T-cell (primary cell): ENCODE results near the gene TBL1XR1. TPM values are rescaled to one million over a fixed set of nuclear protein-coding genes. Genes with fewer than 3 reads are reported as not detected.
A peak's percentile ranks its signal among the peaks of the same experiment; 100 is the strongest.

Experiments
- ATAC-seq, 4 experiments: fragments of 200-7000 bp in 3 of 4; fragments of 150-1000 bp in 1 of 4; cut with Tn5 transposase; replicated peaks in 1 of 4; 1 replicate in 3 of 4; 2 replicates in 1 of 4; pipeline ENCODE4 v1.10.0; 2021; ENCODE audit warnings: moderate library complexity in 3 of 4, mild to moderate bottlenecking in 2 of 4, moderate number of reproducible peaks in 1 of 4
- CTCF ChIA-PET, 2 donors: fragments of 300-600 bp; sonication (Branson Sonifier 250); formaldehyde crosslinking; loops; one replicate each; lab custom pipeline; 2022; ENCODE audit warnings: antibody characterized with exemption in 2 of 2; lab: Charles Lee
- POLR2A ChIA-PET, 2 donors: fragments of 300-600 bp; sonication (Branson Sonifier 250); formaldehyde crosslinking; loops; one replicate each; lab custom pipeline; 2022; ENCODE audit warnings: antibody characterized with exemption in 2 of 2; lab: Charles Lee
- DNase-seq, 35 experiments: peaks; one replicate each; pipeline versions ENCODE4 v3.0.0 to v3.0.0-alpha.2; 2013 to 2023
- H3K27ac ChIP-seq: one replicate; pipeline ENCODE4 v1.5.1; 2013; ENCODE audit warnings: low read length
- H3K27me3 ChIP-seq, 2 experiments: replicated peaks in 1 of 2; 1 replicate in 1 of 2; 2 replicates in 1 of 2; pipeline versions ENCODE4 v1.6.1 to v1.7.0; 2013; ENCODE audit warnings: low read length in 1 of 2, mixed read lengths in 1 of 2; ENCODE audit not compliant: control insufficient read depth in 2 of 2, insufficient read depth in 2 of 2; ENCODE audit errors: extremely low read depth in 1 of 2
- H3K36me3 ChIP-seq, 2 donors: 1 replicate in 1 of 2; 2 replicates in 1 of 2; pipeline versions ENCODE4 v1.6.1 to v1.7.0; 2013; ENCODE audit warnings: low read length in 1 of 2; ENCODE audit not compliant: control insufficient read depth in 2 of 2, insufficient read depth in 1 of 2; ENCODE audit errors: extremely low read depth in 1 of 2
- H3K4me1 ChIP-seq, 2 experiments: 1 replicate in 1 of 2; 2 replicates in 1 of 2; pipeline versions ENCODE4 v1.6.1 to v1.7.0; 2013; ENCODE audit warnings: low read length in 2 of 2, mixed read lengths in 1 of 2; ENCODE audit not compliant: insufficient read depth in 2 of 2, control insufficient read depth in 1 of 2; ENCODE audit errors: extremely low read depth in 1 of 2
- H3K4me3 ChIP-seq, 2 donors: 1 replicate in 1 of 2; 2 replicates in 1 of 2; pipeline versions ENCODE4 v1.5.1 to v1.7.0; 2013; ENCODE audit warnings: mild to moderate bottlenecking in 2 of 2, low read length in 1 of 2, moderate library complexity in 1 of 2; ENCODE audit not compliant: control insufficient read depth in 1 of 2; ENCODE audit errors: extremely low read depth in 1 of 2
- H3K9me3 ChIP-seq: 2 replicates; pipeline ENCODE4 v1.7.0; 2013
- H3K27ac Mint-ChIP-seq, 2 donors: one replicate each; pipeline ENCODE4 v1.8.0; 2020 to 2021; ENCODE audit warnings: mild to moderate bottlenecking in 2 of 2, mixed read lengths in 2 of 2
- H3K27me3 Mint-ChIP-seq, 2 donors: one replicate each; pipeline ENCODE4 v1.8.0; 2021 to 2022; ENCODE audit warnings: mixed read lengths in 2 of 2
- H3K36me3 Mint-ChIP-seq: one replicate; pipeline ENCODE4 v1.8.0; 2021; ENCODE audit warnings: mixed read lengths
- H3K4me1 Mint-ChIP-seq, 3 donors: one replicate each; pipeline ENCODE4 v1.8.0; 2020 to 2022; ENCODE audit warnings: mixed read lengths in 3 of 3, mild to moderate bottlenecking in 1 of 3
- H3K4me3 Mint-ChIP-seq, 3 donors: one replicate each; pipeline ENCODE4 v1.8.0; 2020 to 2022; ENCODE audit warnings: mild to moderate bottlenecking in 3 of 3, mixed read lengths in 3 of 3, moderate library complexity in 3 of 3
- H3K9me3 Mint-ChIP-seq, 3 donors: one replicate each; pipeline ENCODE4 v1.8.0; 2020 to 2022; ENCODE audit warnings: mixed read lengths in 3 of 3
- WGBS: methylation state at CpG from one replicate; pipeline ENCODE4 v1.1.5; 2013; ENCODE audit warnings: missing lambda C conversion rate; ENCODE audit not compliant: insufficient coverage; 5-methylcytosine and 5-hydroxymethylcytosine counted together
- total RNA-seq, 35 experiments: library from RNA in 6 of 35; stranded (reverse) in 6 of 35; fragments of 120-200 nt in 1 of 35; gene quantifications; one replicate each; pipeline versions ENCODE4 v1.2.1 to v1.2.4 and lab custom pipeline; 2013 to 2026

The TBL1XR1 gene
- total RNA-seq, 5 donors from 2014 or later (not counting 1 experiment from before 2014, with no cell fraction given) = 120 to 156 (median 140) TPM

DNA sequence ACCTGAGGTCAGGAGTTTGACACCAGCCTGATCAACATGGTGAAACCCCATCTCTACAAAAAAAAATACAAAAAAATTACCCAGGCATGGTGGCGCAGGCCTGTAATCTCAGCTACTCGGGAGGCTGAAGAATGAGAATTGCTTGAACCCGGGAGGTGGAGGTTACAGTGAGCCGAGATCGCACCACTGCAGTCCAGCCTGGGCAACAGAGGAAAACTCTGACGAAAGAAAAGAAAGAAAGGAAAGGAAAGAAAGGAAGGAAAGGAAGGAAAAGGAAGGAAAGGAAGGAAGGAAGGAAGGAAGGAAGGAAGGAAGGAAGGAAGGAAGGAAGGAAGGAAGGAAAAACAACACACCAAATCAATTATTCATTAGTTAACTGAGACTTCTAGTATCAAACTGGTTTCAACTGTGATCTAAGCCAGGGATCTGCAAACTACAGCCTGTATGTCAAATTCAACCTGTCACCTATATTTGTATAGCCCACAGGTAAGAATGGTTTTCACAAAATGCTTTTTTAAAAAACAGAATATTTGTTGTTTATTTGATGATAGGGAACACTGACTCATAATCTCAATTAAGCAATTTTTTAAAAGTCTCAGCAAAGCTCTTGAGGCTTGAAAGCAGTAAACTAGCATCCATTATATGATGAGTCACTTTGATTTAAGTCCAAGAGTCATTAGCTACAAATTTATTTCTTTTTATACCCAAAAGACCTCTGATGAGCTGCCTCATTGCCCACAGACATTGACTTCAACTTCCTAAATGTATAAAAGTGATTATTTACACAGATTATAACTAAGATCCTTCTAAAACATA is 127.6 kb downstream of the TBL1XR1 start:
- peaks cover 0 to 7% of the 10 kb centered on the region in 2 donors for H3K36me3 ChIP-seq
- H3K9me3 ChIP-seq = no peaks in the 10 kb centered on the region
- ChIA-PET CTCF (no interaction called here), POLR2A (interaction anchor here in 1 of 2 donors (0.5 kb wide), 1 partner anchor 10 kb away, joined by 3 read pairs; no protein-coding TSS in a partner anchor)
- H3K27me3 Mint-ChIP-seq = no peaks in the 10 kb centered on the region
- H3K4me1 Mint-ChIP-seq = peaks cover 68 to 74% (median 72%) of the 10 kb centered on the region in 3 donors
- peaks cover 29% of the 10 kb centered on the region for H3K36me3 Mint-ChIP-seq
- H3K9me3 Mint-ChIP-seq = no peaks in the 10 kb centered on the region
- no peak overlapping the region for H3K27ac ChIP-seq
- H3K27me3 ChIP-seq = no peaks in the 10 kb centered on the region
- DNase-seq (no peak), ATAC-seq (no peak)
- H3K27ac Mint-ChIP-seq = peak overlapping the region in 1 of 2 donors; percentile 13
- peaks cover 3 to 5% of the 10 kb centered on the region in 2 experiments for H3K4me1 ChIP-seq
- 100% methylated on average over 1 of the region's 6 CpGs for WGBS
- no peak overlapping the region for H3K4me3 ChIP-seq
- H3K4me3 Mint-ChIP-seq = no peak overlapping the region

DNA sequence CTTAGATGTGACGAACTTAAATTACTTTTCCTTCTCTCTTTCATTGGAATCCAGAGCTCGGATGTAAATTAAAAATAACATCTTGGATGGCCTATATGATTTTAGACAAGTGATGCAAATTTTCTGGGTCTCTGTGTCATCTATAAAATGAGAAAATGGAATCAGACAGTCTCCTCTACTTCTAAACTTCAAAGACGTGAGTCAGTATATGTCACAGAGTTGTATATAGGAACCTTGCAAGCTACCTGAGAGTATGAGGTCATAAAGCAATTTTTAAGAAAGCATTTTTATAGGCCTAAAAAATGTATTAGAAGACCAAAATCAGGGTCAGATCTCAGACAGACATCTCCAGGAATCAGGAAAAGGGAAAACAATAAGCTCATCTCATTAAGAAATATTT is 128.3 kb downstream of the TBL1XR1 start:
- H3K27me3 ChIP-seq = no peaks in the 10 kb centered on the region
- peaks cover 0 to 8% of the 10 kb centered on the region in 2 donors for H3K36me3 ChIP-seq
- ATAC-seq (no peak), DNase-seq (no peak)
- no peaks in the 10 kb centered on the region for H3K9me3 ChIP-seq
- Mint-ChIP-seq H3K9me3 (no peaks in the 10 kb centered on the region), H3K27ac (peak overlapping the region in 1 of 2 donors; percentile 13), H3K27me3 (no peaks in the 10 kb centered on the region), H3K4me1 (peaks cover 67 to 73% (median 69%) of the 10 kb centered on the region in 3 donors), H3K4me3 (no peak overlapping the region), H3K36me3 (peaks cover 28% of the 10 kb centered on the region)
- CTCF ChIA-PET = interaction anchor here in 1 of 2 donors (0.5 kb wide), 1 partner anchor 121 kb away, joined by 3 read pairs; no protein-coding TSS in a partner anchor
- H3K4me1 ChIP-seq = peaks cover 3 to 5% of the 10 kb centered on the region in 2 experiments
- WGBS = no CpG with 5 or more reads among the region's 3 CpGs
- POLR2A ChIA-PET = interaction anchor here (0.5 to 0.6 kb wide), 2 partner anchors 10 to 15 kb away, joined by 3 read pairs; no protein-coding TSS in a partner anchor
- H3K4me3 ChIP-seq = no peak overlapping the region
- no peak overlapping the region for H3K27ac ChIP-seq

DNA sequence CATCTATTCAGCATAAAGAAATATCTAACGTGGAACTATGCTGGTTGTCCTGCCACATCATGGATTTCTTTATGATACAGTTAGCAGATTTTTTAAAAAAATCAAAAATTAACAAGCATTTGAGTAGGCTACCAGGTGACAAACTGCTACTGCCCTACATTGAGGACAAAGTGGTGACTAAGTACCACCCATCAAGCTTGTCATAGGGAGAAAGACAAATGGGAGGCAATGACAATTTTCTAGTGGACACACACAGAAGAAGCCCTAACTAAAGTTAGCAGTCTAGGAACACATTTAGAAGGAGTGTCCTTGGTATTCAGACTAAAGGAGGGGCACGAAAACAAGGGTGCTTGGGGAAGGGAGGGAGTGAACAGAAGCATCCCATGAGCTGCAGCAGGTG is 131.2 kb downstream of the TBL1XR1 start:
- Histone ChIP-seq H3K36me3 (peaks cover 0 to 4% of the 10 kb centered on the region in 2 donors), H3K27ac (no peak overlapping the region), H3K27me3 (no peaks in the 10 kb centered on the region), H3K9me3 (no peaks in the 10 kb centered on the region), H3K4me1 (peaks cover 5 to 6% of the 10 kb centered on the region in 2 experiments), H3K4me3 (no peak overlapping the region)
- no peaks in the 10 kb centered on the region for H3K9me3 Mint-ChIP-seq
- no peaks in the 10 kb centered on the region for H3K27me3 Mint-ChIP-seq
- peaks cover 68 to 84% (median 78%) of the 10 kb centered on the region in 3 donors for H3K4me1 Mint-ChIP-seq
- POLR2A ChIA-PET = no interaction called here
- peaks cover 26% of the 10 kb centered on the region for H3K36me3 Mint-ChIP-seq
- CTCF ChIA-PET = no interaction called here
- no peak overlapping the region for H3K4me3 Mint-ChIP-seq
- H3K27ac Mint-ChIP-seq = peak overlapping the region; percentile 8 to 77
- ATAC-seq (no peak), DNase-seq (no peak)
- no CpG with 5 or more reads among the region's 2 CpGs for WGBS

DNA sequence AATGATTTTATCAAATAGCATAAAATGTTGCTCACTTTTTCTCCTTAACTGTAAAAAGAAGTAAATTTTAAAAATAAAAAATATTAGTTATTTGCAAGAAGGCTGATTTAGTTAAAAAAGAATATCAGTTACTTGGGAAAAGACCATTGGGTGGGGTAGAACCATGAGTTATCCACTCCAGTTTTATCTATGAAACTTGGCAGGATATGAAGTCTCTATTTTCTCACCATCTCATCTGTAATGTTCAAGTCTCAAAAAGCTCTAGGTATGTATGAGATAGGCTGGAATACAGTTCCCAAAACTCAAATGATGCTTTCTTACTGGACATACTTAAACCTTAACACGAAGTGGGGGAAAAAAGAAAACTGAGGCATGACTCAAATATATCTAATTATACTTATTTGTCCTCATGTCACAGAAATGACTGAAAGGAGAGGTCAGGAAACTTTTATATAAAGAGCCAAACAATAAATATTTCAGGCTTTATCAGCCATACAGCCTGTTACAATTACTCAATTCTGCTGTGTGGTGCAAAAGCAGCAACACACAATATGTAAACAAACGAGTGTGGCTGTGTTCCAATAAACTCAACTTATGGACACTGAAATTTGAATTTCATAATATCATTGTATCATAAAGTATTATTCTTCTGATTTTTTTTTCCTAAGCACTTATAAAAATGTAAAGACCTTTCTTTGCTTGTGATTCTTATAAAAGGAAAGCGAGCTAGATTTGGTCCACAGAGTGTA is 131.8 kb downstream of the TBL1XR1 start:
- H3K36me3 ChIP-seq = peaks cover 0 to 4% of the 10 kb centered on the region in 2 donors
- whole genome bisulfite sequencing = no CpG with 5 or more reads among the region's 3 CpGs
- no peaks in the 10 kb centered on the region for H3K27me3 ChIP-seq
- peaks cover 64 to 84% (median 76%) of the 10 kb centered on the region in 3 donors for H3K4me1 Mint-ChIP-seq
- ChIA-PET POLR2A (no interaction called here), CTCF (interaction anchor here in 1 of 2 donors (0.6 kb wide), 1 partner anchor 1044 kb away, joined by 3 read pairs; no protein-coding TSS in a partner anchor)
- H3K36me3 Mint-ChIP-seq = peaks cover 26% of the 10 kb centered on the region
- no peaks in the 10 kb centered on the region for H3K27me3 Mint-ChIP-seq
- ATAC-seq (no peak), DNase-seq (no peak)
- peak overlapping the region in 1 of 2 donors; percentile 20 for H3K27ac Mint-ChIP-seq
- peaks cover 5 to 7% of the 10 kb centered on the region in 2 experiments for H3K4me1 ChIP-seq
- no peaks in the 10 kb centered on the region for H3K9me3 ChIP-seq
- H3K9me3 Mint-ChIP-seq = no peaks in the 10 kb centered on the region
- no peak overlapping the region for H3K4me3 ChIP-seq
- no peak overlapping the region for H3K4me3 Mint-ChIP-seq
- H3K27ac ChIP-seq = no peak overlapping the region

DNA sequence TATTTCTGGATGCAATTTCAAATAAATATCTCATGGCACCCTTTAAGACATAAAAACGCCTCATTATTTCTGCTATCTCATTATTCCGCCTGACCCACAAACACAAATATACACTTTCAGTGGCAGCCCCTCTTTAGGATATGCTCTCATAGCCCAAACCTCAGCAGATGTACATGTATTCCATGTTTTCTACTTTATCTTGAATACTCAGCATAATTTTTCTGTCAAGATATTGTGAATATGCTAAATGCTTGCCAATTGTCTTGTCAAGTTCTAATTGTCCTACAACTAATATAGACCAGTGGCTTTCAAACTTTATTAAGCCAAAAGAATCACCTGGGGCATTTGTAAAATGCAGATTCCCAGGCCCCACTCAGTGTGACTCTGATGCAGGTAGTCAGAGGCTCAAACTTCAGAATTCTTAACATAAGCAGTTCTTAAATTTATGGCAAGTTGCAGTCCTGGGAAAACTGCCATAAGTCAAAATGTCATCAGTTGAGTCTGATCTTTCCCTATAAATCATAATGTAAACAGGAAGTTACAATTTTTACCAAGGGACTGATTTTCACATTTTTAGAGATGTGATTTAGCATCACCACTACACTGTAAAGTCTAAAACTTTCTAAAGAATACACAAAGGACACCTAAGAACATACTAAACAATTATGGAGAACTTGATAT is 135.1 kb downstream of the TBL1XR1 start:
- ATAC-seq (no peak), DNase-seq (no peak)
- H3K4me3 ChIP-seq = no peak overlapping the region
- Mint-ChIP-seq H3K27ac (no peak overlapping the region), H3K36me3 (peaks cover 20% of the 10 kb centered on the region), H3K9me3 (no peaks in the 10 kb centered on the region), H3K4me3 (no peak overlapping the region), H3K27me3 (no peaks in the 10 kb centered on the region), H3K4me1 (peaks cover 34 to 69% (median 57%) of the 10 kb centered on the region in 3 donors)
- H3K27ac ChIP-seq = no peak overlapping the region
- H3K27me3 ChIP-seq = no peaks in the 10 kb centered on the region
- H3K36me3 ChIP-seq = peaks cover 0 to 4% of the 10 kb centered on the region in 2 donors
- H3K9me3 ChIP-seq = no peaks in the 10 kb centered on the region
- H3K4me1 ChIP-seq = peaks cover 6 to 7% of the 10 kb centered on the region in 2 experiments
- CTCF ChIA-PET = interaction anchor here in 1 of 2 donors (0.6 kb wide), 1 partner anchor 69 kb away, joined by 7 read pairs; no protein-coding TSS in a partner anchor
- POLR2A ChIA-PET = interaction anchor here in 1 of 2 donors (0.5 to 0.7 kb wide), 2 partner anchors 24 to 130 kb away, joined by 3 read pairs; no protein-coding TSS in a partner anchor
- 100% methylated on average over 2 of the region's 2 CpGs for WGBS
